Measurements from ENCODE around the gene ILDR2. TPM values are rescaled to one million over a fixed set of nuclear protein-coding genes. Genes with fewer than 3 reads are reported as not detected.

Gene ILDR2
- total and polyA plus RNA-seq, 2 donors (not counting 3 experiments of a cell fraction or from before 2014, with no cell fraction given): not detected

- ChIA-PET CTCF (interaction anchor here (1.2 to 13.5 kb wide), 2 partner anchors 144 to 618 kb away, joined by 4 to 509 read pairs; no protein-coding TSS in a partner anchor), POLR2A (no interaction called here)
- no peaks in the 10 kb centered on the region for H3K4me1 ChIP-seq (ENCODE audit: control insufficient read depth, extremely low read depth, insufficient read depth, low read length)
- no peaks in the 10 kb centered on the region for H3K9me3 ChIP-seq (replicated peaks; ENCODE audit: control insufficient read depth, insufficient read depth, low read length)
- no peak overlapping the region for H3K4me3 ChIP-seq (replicated peaks in 1 of 3; ENCODE audit: insufficient read depth in 1 of 3, low read depth in 1 of 3, low read length in 3 of 3)
- H3K4me2 ChIP-seq (ENCODE audit: insufficient read depth, low read length): no peak overlapping the region
- FAIRE-seq: no peak
- H3K36me3 ChIP-seq (ENCODE audit: control insufficient read depth in 2 of 2, extremely low read depth in 1 of 2, insufficient read depth in 2 of 2, low read length in 2 of 2): no peaks in the 10 kb centered on the region
- H3K27me3 ChIP-seq (ENCODE audit: control insufficient read depth in 2 of 2, insufficient read depth in 2 of 2, low read length in 2 of 2): peaks cover 27 to 47% of the 10 kb centered on the region in 2 experiments
- H3K9ac ChIP-seq (replicated peaks; ENCODE audit: extremely low read depth, insufficient read depth, low read length): no peak overlapping the region
- TF ChIP-seq POLR2AphosphoS5 (IDR thresholded peaks at IDR 0.05; ENCODE audit: insufficient read depth, low read depth, low read length): no peak
- TF ChIP-seq CTCF (IDR thresholded peaks at IDR 0.05; ENCODE audit: extremely low read depth in 1 of 2, insufficient read depth in 1 of 2, low read depth in 1 of 2, low read length in 2 of 2): no peak
- TF ChIP-seq MAX (IDR thresholded peaks at IDR 0.05; ENCODE audit: insufficient read depth, insufficient read length): no peak
- TF ChIP-seq FOS (IDR thresholded peaks at IDR 0.05; ENCODE audit: borderline replicate concordance, insufficient read depth, low read length): no peak
- TF ChIP-seq POLR2A (IDR thresholded peaks at IDR 0.05; ENCODE audit: low read depth, low read length): no peak
- TF ChIP-seq MYC (IDR thresholded peaks at IDR 0.05; ENCODE audit: low read depth, low read length): no peak
- TF ChIP-seq JUN (IDR thresholded peaks at IDR 0.05; ENCODE audit: borderline replicate concordance, insufficient read depth, insufficient read length, low read depth): no peak
- no peak for TF ChIP-seq GATA2 (IDR thresholded peaks at IDR 0.05; ENCODE audit: insufficient read depth, insufficient read length, low read depth, low read length)
- TF ChIP-seq EZH2 (IDR thresholded peaks at IDR 0.05; ENCODE audit: borderline replicate concordance, low read depth, low read length, severe bottlenecking): no peak
- H2AFZ ChIP-seq (ENCODE audit: low read depth, low read length): no peak overlapping the region
- H3K27ac ChIP-seq (ENCODE audit: insufficient read depth, low read depth, low read length): no peak overlapping the region
- BruUV-seq (replicated peaks): no TSS peak
- dilution Hi-C loops (cut with MboI; ENCODE audit: extremely low pct_ligation_motif_present, low sequenced_read_pairs) (no loop called here), intact Hi-C loops (cut with micrococcal nuclease) (no loop called here)
- no peaks in the 10 kb centered on the region for H3K9me1 ChIP-seq (replicated peaks; ENCODE audit: control insufficient read depth, extremely low read depth, insufficient read depth, low read length)
- no peak for DNase-seq (ENCODE audit: low read depth, low spot score)
- no peaks in the 10 kb centered on the region for H3K79me2 ChIP-seq (ENCODE audit: control insufficient read depth, insufficient read depth, low read length)
- no peaks in the 10 kb centered on the region for H4K20me1 ChIP-seq (replicated peaks; ENCODE audit: control insufficient read depth, extremely low read depth, insufficient read depth, low read length)
Measured at GRCh38 chr1:166915941-166916340, 59.4 kb downstream of the ILDR2 start.
